Memory B cell (primary cell): ENCODE measurements around the gene POC1A.

ENCODE experiments used
- ATAC-seq: fragments of 150-1000 bp; cut with Tn5 transposase; 2 replicates; pipeline ENCODE4 v1.10.0; 2021; ENCODE audit warnings: low read depth, mild to moderate bottlenecking, moderate library complexity
- DNase-seq, 2 donors: peaks; one replicate each; pipeline ENCODE4 v3.0.0; 2022; ENCODE audit warnings: low spot score in 2 of 2
- H3K27ac Mint-ChIP-seq: one replicate; pipeline ENCODE4 v1.8.0; 2022; ENCODE audit warnings: mild to moderate bottlenecking, moderate library complexity, mixed read lengths
- H3K27me3 Mint-ChIP-seq: one replicate; pipeline ENCODE4 v1.8.0; 2022; ENCODE audit warnings: mixed read lengths
- H3K36me3 Mint-ChIP-seq: one replicate; pipeline ENCODE4 v1.8.0; 2022; ENCODE audit warnings: mild to moderate bottlenecking, mixed read lengths
- H3K4me1 Mint-ChIP-seq: one replicate; pipeline ENCODE4 v1.8.0; 2022; ENCODE audit warnings: mixed read lengths
- H3K4me3 Mint-ChIP-seq: one replicate; pipeline ENCODE4 v1.8.0; 2022; ENCODE audit warnings: mild to moderate bottlenecking, moderate library complexity, mixed read lengths
- H3K9me3 Mint-ChIP-seq: one replicate; pipeline ENCODE4 v1.8.0; 2022; ENCODE audit warnings: mixed read lengths

The POC1A gene

DNA sequence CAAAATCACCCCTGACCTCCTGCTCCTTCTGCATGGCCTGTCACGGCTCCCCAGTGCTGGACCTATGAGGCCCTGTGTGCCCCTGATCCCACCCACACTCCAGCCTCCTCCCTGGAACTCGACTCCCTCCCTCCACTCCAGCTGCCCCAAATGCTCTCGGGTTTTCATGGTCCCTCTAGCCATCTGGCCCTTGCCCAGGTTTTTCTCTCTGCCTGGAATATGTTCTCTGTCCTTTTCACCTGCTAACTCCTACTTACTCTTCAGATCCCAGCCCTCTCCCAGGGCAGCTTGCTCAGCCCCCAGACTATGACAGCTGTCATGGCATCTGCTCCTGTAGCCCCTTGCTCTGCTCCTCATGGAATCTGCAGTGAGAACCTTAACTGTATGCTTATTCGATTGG lies 128.2 kb downstream of the POC1A start:
- H3K4me3 Mint-ChIP-seq = no peak overlapping the region
- DNase-seq (no peak), ATAC-seq (no peak)
- H3K36me3 Mint-ChIP-seq = no peaks in the 10 kb centered on the region
- no peaks in the 10 kb centered on the region for H3K9me3 Mint-ChIP-seq
- H3K27me3 Mint-ChIP-seq = no peaks in the 10 kb centered on the region
- no peak overlapping the region for H3K27ac Mint-ChIP-seq
- H3K4me1 Mint-ChIP-seq = peaks cover 15% of the 10 kb centered on the region

- Mint-ChIP-seq H3K36me3 (no peaks in the 10 kb centered on the region), H3K27me3 (no peaks in the 10 kb centered on the region), H3K9me3 (no peaks in the 10 kb centered on the region), H3K4me3 (no peak overlapping the region), H3K4me1 (peaks cover 15% of the 10 kb centered on the region), H3K27ac (no peak overlapping the region)
- DNase-seq (no peak), ATAC-seq (no peak)
These were observed 128.8 kb downstream of the POC1A start for GRCh38 chr3:52025453-52025852.
